SIG-M5 treated with dmso at 0.1 percent for 504 hours (cell line): ENCODE measurements around the gene ZNF423.
"Not testable (repeated sequence)": the region's sequence is repeated elsewhere in the genome, so short reads cannot be mapped to it uniquely, and the experiment has no call there.

Experiments used
- DNase-seq: peaks from one replicate; lab custom pipeline; 2025; ENCODE audit not compliant: unreplicated experiment; lab: John Stamatoyannopoulos, UW

ZNF423 gene

DNA sequence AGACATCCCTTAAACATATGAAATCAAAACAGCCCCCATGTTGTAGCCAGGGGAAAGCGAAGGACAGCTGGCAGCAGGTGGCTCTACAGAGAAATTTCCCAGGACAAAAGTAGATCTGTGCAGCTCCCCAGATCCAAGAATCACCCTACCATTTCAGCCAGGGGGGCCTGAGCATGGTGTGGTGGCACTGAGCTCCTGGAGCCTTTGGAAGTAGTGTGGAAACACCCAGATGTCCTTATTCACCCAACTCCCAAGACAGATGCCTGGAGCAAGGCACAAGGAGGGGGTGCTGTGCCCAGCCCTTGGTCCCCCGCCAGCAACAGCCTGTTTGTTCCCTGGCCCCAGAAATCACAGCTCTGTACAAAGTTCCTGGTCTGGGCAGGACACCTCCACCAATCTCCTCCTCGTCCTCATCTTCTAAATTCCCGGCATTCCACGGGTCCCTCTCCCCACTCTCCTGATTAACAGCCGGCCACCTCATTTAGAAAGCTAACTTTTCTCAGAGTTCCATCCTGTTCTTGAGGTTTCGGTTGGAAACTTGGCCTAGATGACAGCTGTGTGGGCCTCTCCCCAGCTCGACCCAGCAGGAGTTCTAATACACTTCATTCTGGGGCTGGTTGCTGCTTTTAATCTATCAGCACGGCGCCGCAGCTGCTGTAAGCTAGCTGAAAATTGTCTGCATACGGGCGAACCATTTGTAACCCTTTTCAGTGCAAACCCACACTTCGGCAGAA, 291.2 kb downstream of the ZNF423 start:
- DNase-seq = no peak

DNA sequence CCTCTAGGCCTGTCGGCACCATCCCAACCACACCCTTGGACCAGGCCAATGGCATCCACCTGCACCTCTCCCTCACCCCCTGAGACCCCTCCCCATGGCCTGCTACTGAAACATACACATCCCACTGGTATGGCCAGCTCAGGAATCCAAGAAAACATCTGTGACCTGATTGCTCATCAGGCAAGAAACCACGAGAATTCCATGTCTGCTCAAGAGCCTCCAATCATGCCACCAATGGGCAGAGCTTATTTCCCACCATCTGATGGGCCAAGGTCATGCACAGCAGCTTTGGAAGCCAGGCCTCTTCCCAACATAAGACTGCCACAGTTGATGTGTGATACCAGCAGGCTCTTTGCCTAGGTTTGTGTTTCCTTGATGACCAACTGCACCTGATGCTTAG, 292.2 kb downstream of the ZNF423 start:
- no peak for DNase-seq

GRCh38 chr16:49562894-49563293, 293.0 kb downstream of the ZNF423 start:
- DNase-seq = not testable (repeated sequence)

DNA sequence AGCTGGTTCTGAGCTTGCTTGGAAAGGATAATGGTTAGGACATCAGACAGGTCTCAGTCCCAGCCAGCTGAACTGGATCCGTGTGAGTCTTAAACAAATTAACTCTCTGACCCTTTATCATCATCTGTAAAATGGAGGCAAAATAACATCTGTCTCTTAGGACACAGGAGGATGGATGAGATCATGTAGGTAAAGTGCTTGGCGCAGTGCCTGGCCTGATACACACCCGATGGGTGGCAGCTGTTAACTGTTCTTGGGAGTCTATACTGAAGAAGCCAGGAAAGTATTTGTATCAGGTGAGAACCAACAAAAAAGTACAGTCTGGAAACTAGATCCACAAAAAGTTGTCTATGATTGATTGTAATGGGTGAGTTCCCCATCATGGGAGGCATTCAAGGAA, 293.7 kb downstream of the ZNF423 start:
- no peak for DNase-seq

GRCh38 chr16:49560004-49560830, 295.7 kb downstream of the ZNF423 start:
- DNase-seq = no peak

- no peak for DNase-seq
Measured at GRCh38 chr16:49559242-49559641, 296.7 kb downstream of the ZNF423 start.

GRCh38 chr16:49558451-49558850, 297.5 kb downstream of the ZNF423 start:
- DNase-seq = no peak

- peak; percentile 9 for DNase-seq
Measured at GRCh38 chr16:49556606-49557446, 299.1 kb downstream of the ZNF423 start.

GRCh38 chr16:49556249-49556605, 299.7 kb downstream of the ZNF423 start:
- no peak for DNase-seq

DNA sequence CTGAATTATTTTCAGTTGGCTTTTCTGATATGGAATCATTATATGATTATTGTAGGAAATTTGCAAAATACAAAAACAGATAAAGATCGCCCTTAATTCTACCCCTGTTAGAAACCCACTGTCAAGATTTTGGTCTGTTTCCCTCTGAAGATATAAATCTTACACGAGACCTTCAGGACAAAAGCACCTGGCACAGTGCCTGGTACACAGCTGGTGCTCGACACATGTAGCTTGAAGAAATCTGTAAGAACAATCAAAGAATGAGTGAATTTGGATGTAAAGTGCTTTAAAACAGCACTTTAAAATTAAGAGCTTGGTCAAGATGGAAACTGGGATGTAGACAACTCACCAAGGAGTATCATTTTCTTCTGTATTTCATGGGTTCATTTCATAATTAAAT, 301.2 kb downstream of the ZNF423 start:
- no peak for DNase-seq

- DNase-seq = no peak
Measured at GRCh38 chr16:49552313-49552928, 303.5 kb downstream of the ZNF423 start.

DNA sequence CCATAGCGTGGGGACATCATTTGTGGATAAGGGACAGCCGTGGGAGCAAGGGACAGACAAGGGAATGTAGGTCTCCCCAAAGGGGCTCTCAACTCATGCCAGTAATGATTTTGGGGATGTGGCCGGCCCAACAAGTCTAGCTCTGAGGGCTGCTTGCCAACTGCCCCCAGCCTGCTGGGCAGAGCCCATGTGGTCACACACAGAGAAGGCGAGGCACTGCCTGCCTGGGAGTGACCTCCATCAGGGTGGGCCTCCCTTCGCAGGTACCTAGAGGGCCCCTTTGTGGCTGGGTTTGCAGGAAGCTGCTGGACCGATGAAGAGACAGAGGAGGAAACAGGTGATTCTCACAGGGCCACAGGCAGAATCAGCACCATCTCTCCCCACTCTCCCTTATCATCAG, 305.2 kb downstream of the ZNF423 start:
- no peak for DNase-seq

DNA sequence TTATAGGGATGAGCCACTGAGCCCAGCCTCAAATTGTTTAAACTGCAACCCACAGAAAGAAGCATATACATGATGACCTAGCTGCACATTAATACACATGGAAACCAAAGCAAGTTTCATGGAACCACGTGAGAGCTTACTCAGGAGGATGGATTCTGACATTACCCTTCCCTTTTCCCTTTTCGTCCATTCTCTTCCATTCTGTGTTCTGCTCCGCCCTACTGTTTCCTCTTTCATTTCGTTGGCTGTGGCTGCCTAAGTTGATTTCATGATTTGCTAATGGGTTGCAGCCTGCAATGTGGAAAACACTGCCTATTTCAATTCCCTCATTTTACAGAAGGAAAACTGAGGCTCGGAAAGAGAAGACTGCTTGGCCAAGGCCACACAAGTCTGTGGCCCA, 305.8 kb downstream of the ZNF423 start:
- DNase-seq = no peak

GRCh38 chr16:49548325-49548970, 307.5 kb downstream of the ZNF423 start:
- no peak for DNase-seq

DNA sequence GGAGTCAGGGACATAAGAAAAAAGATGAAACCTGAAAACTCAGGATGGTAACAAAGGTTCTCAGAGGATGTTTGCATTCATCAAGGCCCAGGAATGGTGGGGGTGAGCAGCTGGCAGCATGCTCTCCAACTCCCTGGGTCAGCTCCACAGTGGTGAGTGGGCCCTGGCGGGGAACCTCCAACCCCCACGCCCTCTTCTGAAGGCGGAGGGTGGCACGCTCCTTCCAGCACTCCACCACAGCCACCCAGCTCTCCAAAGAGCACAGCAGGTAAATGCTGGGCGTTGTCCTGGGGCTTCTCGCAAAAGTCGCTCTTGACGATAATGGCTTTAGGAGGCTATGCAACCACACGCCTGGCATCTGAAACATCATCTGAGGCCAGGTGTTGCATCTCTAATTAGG, 308.5 kb downstream of the ZNF423 start:
- DNase-seq = no peak

DNA sequence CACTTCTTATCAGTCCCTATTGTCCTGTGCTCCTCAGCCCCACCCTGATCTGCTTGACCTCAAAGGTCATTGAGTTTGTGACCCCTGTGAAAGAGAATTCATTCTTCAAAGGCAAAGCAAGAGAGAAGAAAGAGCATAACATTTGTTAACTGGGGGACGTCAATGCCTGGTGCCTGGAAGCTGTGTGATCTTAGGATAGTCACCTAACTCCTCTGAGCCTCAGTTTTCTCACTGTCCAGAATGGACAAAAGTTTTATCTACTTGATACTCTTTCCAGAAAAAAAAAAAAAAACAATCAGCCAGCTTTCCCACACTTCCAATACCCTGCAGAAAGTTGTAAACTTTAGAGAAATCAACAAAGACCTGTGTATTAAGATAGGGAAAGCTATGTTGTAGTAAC, 309.2 kb downstream of the ZNF423 start:
- DNase-seq = no peak

- no peak for DNase-seq
Measured at GRCh38 chr16:49545741-49546448, 310.0 kb downstream of the ZNF423 start.

- no peak for DNase-seq
Measured at GRCh38 chr16:49545243-49545642, 310.7 kb downstream of the ZNF423 start.

GRCh38 chr16:49544828-49545227, 311.1 kb downstream of the ZNF423 start:
- DNase-seq = no peak

DNA sequence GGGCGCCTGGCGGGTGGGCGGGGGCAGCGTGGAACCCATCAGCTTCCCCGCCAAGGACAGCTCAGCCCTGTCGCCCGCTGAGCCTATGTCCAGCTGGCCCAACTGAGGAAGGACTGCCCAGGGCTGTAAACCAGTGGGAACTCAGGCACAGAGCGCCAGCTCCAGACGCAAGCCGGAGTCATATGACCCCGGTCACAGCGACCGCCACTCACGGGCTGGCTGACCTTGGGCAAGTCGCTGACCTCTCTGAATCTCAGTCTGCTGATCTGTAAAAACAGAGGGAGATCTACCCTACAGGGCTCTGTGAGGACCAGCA, 312.3 kb downstream of the ZNF423 start:
- no peak for DNase-seq
